ENCODE measurements around the gene KIAA1958. TPM values are rescaled to one million over a fixed set of nuclear protein-coding genes. Genes with fewer than 3 reads are reported as not detected.
A peak's percentile ranks its signal among the peaks of the same experiment; 100 is the strongest.

Gene KIAA1958
- total and polyA plus RNA-seq, 10 donors, result 0.39 to 11.9 (median 6.3) TPM

DNA sequence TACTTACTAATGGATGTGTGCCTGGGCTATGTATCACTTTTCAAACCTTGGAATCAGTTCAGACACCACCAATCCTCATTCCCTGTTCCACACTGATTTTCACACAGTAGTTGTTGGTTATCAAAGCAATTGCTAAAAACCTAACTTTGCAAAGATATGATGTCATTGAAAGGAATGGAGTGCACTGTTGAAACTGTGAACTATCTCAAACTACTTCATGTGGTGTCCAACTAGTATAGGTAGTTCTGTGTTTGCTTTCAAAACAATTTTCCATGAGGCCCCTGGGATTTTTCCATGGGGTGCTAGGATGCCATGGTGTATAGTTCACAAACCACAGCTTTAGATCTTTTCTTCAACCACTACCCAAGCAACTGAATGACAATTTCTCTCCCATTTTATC, 213.5 kb downstream of the KIAA1958 start:
- DNase-seq, result no peak
- Histone ChIP-seq H3K27me3 (replicated peaks in 1 of 7) (no peaks in the 10 kb centered on the region), H3K4me1 (peaks cover 0 to 10% (median 0%) of the 10 kb centered on the region in 6 donors), H3K27ac (no peak overlapping the region), H3K9me3 (no peaks in the 10 kb centered on the region), H3K4me3 (no peak overlapping the region), H3K36me3 (peaks cover 0 to 78% (median 8%) of the 10 kb centered on the region in 6 donors)
- intact Hi-C loops (cut with DNase I; ENCODE audit: low total_unique reads), result no loop called here
- TF ChIP-seq, protein P1, sequence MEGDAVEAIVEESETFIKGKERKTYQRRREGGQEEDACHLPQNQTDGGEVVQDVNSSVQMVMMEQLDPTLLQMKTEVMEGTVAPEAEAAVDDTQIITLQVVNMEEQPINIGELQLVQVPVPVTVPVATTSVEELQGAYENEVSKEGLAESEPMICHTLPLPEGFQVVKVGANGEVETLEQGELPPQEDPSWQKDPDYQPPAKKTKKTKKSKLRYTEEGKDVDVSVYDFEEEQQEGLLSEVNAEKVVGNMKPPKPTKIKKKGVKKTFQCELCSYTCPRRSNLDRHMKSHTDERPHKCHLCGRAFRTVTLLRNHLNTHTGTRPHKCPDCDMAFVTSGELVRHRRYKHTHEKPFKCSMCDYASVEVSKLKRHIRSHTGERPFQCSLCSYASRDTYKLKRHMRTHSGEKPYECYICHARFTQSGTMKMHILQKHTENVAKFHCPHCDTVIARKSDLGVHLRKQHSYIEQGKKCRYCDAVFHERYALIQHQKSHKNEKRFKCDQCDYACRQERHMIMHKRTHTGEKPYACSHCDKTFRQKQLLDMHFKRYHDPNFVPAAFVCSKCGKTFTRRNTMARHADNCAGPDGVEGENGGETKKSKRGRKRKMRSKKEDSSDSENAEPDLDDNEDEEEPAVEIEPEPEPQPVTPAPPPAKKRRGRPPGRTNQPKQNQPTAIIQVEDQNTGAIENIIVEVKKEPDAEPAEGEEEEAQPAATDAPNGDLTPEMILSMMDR (IDR thresholded peaks at IDR 0.05 in 8 of 11, conservative IDR thresholded peaks at IDR 0.05 in 3 of 11), result no peak
- TF ChIP-seq POLR2A (IDR thresholded peaks at IDR 0.05) (no peak), POLR2AphosphoS5 (IDR thresholded peaks at IDR 0.05) (no peak)

DNA sequence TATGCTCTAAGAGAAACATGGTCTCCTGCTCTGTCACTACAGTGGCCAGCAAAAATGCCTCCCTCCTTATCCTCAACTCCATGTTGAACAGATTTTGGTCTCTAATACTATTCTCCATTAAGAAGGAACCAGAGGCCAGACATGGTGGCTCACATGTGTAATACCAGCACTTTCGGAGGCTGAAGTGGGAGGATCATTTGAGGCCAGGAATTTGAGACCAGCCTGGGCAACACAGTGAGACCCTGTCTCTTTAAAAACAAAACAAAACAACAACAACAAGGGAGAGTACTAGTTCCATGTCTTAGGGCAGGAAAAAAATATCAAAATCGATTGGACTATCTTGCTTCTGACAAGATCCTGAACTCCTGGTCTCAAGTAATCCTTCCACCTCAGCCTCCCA, 216.7 kb downstream of the KIAA1958 start:
- Histone ChIP-seq H3K27ac (no peak overlapping the region), H3K4me3 (no peak overlapping the region), H3K27me3 (replicated peaks in 1 of 7) (no peaks in the 10 kb centered on the region), H3K9me3 (no peaks in the 10 kb centered on the region), H3K4me1 (peaks cover 0 to 25% (median 0%) of the 10 kb centered on the region in 6 donors), H3K36me3 (peaks cover 0 to 54% (median 0%) of the 10 kb centered on the region in 6 donors)
- WGBS, 5 donors, result 89 to 99% (median 92%) methylated on average over 2 of the region's 2 CpGs
- no peak for DNase-seq
- intact Hi-C loops (cut with DNase I; ENCODE audit: low total_unique reads), result no loop called here
- TF ChIP-seq POLR2A (IDR thresholded peaks at IDR 0.05), result no peak
- TF ChIP-seq POLR2AphosphoS5 (IDR thresholded peaks at IDR 0.05), result no peak
- TF ChIP-seq, protein P1 (IDR thresholded peaks at IDR 0.05 in 8 of 11, conservative IDR thresholded peaks at IDR 0.05 in 3 of 11), result no peak

- Histone ChIP-seq H3K27me3 (replicated peaks in 1 of 7) (no peaks in the 10 kb centered on the region), H3K27ac (no peak overlapping the region), H3K36me3 (peaks cover 0 to 55% (median 4%) of the 10 kb centered on the region in 6 donors), H3K4me1 (peaks cover 0 to 25% (median 0%) of the 10 kb centered on the region in 6 donors), H3K4me3 (no peak overlapping the region), H3K9me3 (no peaks in the 10 kb centered on the region)
- TF ChIP-seq POLR2A (IDR thresholded peaks at IDR 0.05), result no peak
- TF ChIP-seq, protein P1 (IDR thresholded peaks at IDR 0.05 in 8 of 11, conservative IDR thresholded peaks at IDR 0.05 in 3 of 11), result peak in 1 of 11 experiments; percentile 11
- DNase-seq, result no peak
- 79 to 88% (median 84%) methylated on average over 6 of the region's 6 CpGs for WGBS, 5 donors
- intact Hi-C loops (cut with DNase I; ENCODE audit: low total_unique reads), result no loop called here
Observed at GRCh38 chr9:112705768-112706427, 219.3 kb downstream of the KIAA1958 start.

DNA sequence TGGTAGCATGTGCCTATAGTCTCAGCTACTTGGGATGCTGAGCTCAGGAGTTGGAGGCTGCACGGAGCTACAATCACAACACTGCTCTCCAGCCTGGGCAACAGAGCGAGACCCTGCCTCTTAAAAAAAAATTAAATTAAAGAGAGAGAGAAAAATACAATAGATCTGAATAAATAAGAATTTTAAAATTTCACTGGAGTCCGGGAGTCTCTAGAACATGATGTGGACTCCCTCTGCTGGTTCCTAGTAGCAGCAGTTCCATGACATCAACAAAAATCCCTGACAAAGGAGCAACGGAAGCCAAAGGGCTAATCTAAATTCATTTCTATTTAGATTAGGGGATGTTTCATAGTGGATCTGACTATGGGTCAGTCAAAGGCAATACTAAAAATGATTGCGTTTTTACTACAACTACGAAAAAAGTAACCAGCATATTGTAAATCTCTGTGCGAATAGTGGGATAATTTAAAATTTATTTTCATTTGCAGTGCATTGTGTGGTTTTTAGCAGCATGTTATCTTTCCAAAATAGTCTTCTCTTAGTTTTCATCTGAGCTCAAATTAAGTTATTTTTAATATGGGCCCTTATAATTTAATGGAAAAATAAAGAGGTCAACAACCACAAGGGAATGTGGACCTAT, 224.5 kb downstream of the KIAA1958 start:
- Histone ChIP-seq H3K9me3 (no peaks in the 10 kb centered on the region), H3K4me3 (no peak overlapping the region), H3K27ac (no peak overlapping the region), H3K4me1 (peaks cover 0 to 51% (median 9%) of the 10 kb centered on the region in 6 donors), H3K27me3 (replicated peaks in 1 of 7) (no peaks in the 10 kb centered on the region), H3K36me3 (peaks cover 0 to 69% (median 9%) of the 10 kb centered on the region in 6 donors)
- WGBS, 5 donors, result 82 to 90% (median 87%) methylated on average over 7 of the region's 7 CpGs
- DNase-seq, result no peak
- intact Hi-C loops (cut with DNase I; ENCODE audit: low total_unique reads), result no loop called here
- TF ChIP-seq POLR2AphosphoS5 (IDR thresholded peaks at IDR 0.05), result no peak
- TF ChIP-seq, protein P1 (IDR thresholded peaks at IDR 0.05 in 8 of 11, conservative IDR thresholded peaks at IDR 0.05 in 3 of 11), result peak in 5 of 11 experiments; percentile 11 to 31 (median 21)
- TF ChIP-seq POLR2A (IDR thresholded peaks at IDR 0.05), result no peak
